Thoracic aorta (tissue), 2 donors: ENCODE data around the gene PSMD1. TPM values are rescaled to one million over a fixed set of nuclear protein-coding genes. Genes with fewer than 3 reads are reported as not detected.
A peak's percentile ranks its signal among the peaks of the same experiment; 100 is the strongest.

Experiments
- ATAC-seq: fragments of 150-250 bp; one replicate; pipeline ENCODE4 v1.8.0; 2017; ENCODE audit warnings: low read depth; ENCODE audit not compliant: insufficient number of reproducible peaks, low FRiP score
- DNase-seq: peaks from one replicate; pipeline ENCODE4 v3.0.0-alpha.2; 2020; ENCODE audit warnings: low spot score
- H3K27ac ChIP-seq, 2 donors: fragments of 200-600 bp; sonication (generic); 1 replicate in 1 of 2; 2 replicates in 1 of 2; pipeline ENCODE4 v1.5.1; 2016; ENCODE audit warnings: mild to moderate bottlenecking in 2 of 2, moderate library complexity in 2 of 2
- H3K27me3 ChIP-seq: fragments of 200-600 bp; sonication (generic); replicated peaks from 2 replicates; pipeline ENCODE4 v1.6.0; 2016; ENCODE audit warnings: mild to moderate bottlenecking; ENCODE audit not compliant: insufficient read depth
- H3K36me3 ChIP-seq: fragments of 200-600 bp; sonication (generic); one replicate; pipeline ENCODE4 v1.5.1; 2016
- H3K4me1 ChIP-seq, 2 donors: fragments of 200-600 bp; sonication (generic); 1 replicate in 1 of 2; 2 replicates in 1 of 2; pipeline versions ENCODE4 v1.5.1 to v1.6.0; 2016; ENCODE audit warnings: low read depth in 2 of 2, mild to moderate bottlenecking in 1 of 2; ENCODE audit not compliant: control insufficient read depth in 1 of 2
- H3K4me3 ChIP-seq: fragments of 200-600 bp; sonication (generic); 2 replicates; pipeline ENCODE4 v1.5.1; 2016; ENCODE audit warnings: mild to moderate bottlenecking
- H3K9me3 ChIP-seq: fragments of 200-600 bp; sonication (generic); 2 replicates; pipeline ENCODE4 v1.5.1; 2016
- CTCF ChIP-seq: fragments of 200-600 bp; sonication (generic); IDR thresholded peaks from one replicate; pipeline ENCODE4 v1.5.1; 2019; ENCODE audit warnings: antibody characterized with exemption
- total RNA-seq, 2 donors: library from RNA; depleted of rRNA; stranded (reverse); fragments of >200 nt; gene quantifications; one replicate each; pipeline versions ENCODE4 v1.1.0 to v1.2.3, GENCODE V29; 2016

The PSMD1 gene
- total RNA-seq, 2 donors from 2014 or later: 42.2 to 73.5 TPM

GRCh38 chr2:231203087-231203486, 146.4 kb downstream of the PSMD1 start:
- Histone ChIP-seq H3K27me3 (no peaks in the 10 kb centered on the region), H3K27ac (no peak overlapping the region), H3K9me3 (no peaks in the 10 kb centered on the region), H3K36me3 (no peaks in the 10 kb centered on the region), H3K4me3 (no peak overlapping the region), H3K4me1 (peaks cover 9 to 28% of the 10 kb centered on the region in 2 donors)
- DNase-seq (no peak), ATAC-seq (no peak)
- TF ChIP-seq CTCF: no peak

GRCh38 chr2:231204146-231204545, 147.5 kb downstream of the PSMD1 start:
- Histone ChIP-seq H3K4me3 (no peak overlapping the region), H3K9me3 (no peaks in the 10 kb centered on the region), H3K27me3 (no peaks in the 10 kb centered on the region), H3K36me3 (peaks cover 6% of the 10 kb centered on the region), H3K27ac (peak overlapping the region in 1 of 2 donors; percentile 25), H3K4me1 (peaks cover 9 to 25% of the 10 kb centered on the region in 2 donors)
- no peak for TF ChIP-seq CTCF
- ATAC-seq: no peak
- no peak for DNase-seq

- no peaks in the 10 kb centered on the region for H3K27me3 ChIP-seq
- no peak overlapping the region for H3K4me3 ChIP-seq
- TF ChIP-seq CTCF: no peak
- H3K9me3 ChIP-seq: no peaks in the 10 kb centered on the region
- ATAC-seq (no peak), DNase-seq (no peak)
- peaks cover 7 to 20% of the 10 kb centered on the region in 2 donors for H3K4me1 ChIP-seq
- H3K27ac ChIP-seq: peak overlapping the region in 1 of 2 donors; percentile 25
- H3K36me3 ChIP-seq: peaks cover 6% of the 10 kb centered on the region
Measured at GRCh38 chr2:231204581-231204980, 147.9 kb downstream of the PSMD1 start.

- no peak for DNase-seq
- no peak for TF ChIP-seq CTCF
- no peaks in the 10 kb centered on the region for H3K27me3 ChIP-seq
- peaks cover 8 to 24% of the 10 kb centered on the region in 2 donors for H3K4me1 ChIP-seq
- peaks cover 12% of the 10 kb centered on the region for H3K36me3 ChIP-seq
- no peak for ATAC-seq
- no peak overlapping the region for H3K4me3 ChIP-seq
- H3K27ac ChIP-seq: no peak overlapping the region
- H3K9me3 ChIP-seq: no peaks in the 10 kb centered on the region
Measured at GRCh38 chr2:231207734-231208133, 151.1 kb downstream of the PSMD1 start.

- peak overlapping the region; percentile 29 to 78 for H3K27ac ChIP-seq
- TF ChIP-seq CTCF: no peak
Measured at GRCh38 chr2:231210782-231211181, 154.1 kb downstream of the PSMD1 start.

More at GRCh38 chr2:231210782-231211181, 154.1 kb downstream of the PSMD1 start:
- ATAC-seq (no peak), DNase-seq (no peak)
- Histone ChIP-seq H3K36me3 (peaks cover 19% of the 10 kb centered on the region), H3K9me3 (no peaks in the 10 kb centered on the region), H3K4me3 (no peak overlapping the region), H3K4me1 (peaks cover 9 to 30% of the 10 kb centered on the region in 2 donors), H3K27me3 (no peaks in the 10 kb centered on the region)
